Erythroblast (primary cell): ENCODE measurements around the gene GTF2F2.
"Not testable (repeated sequence)": the region's sequence is repeated elsewhere in the genome, so short reads cannot be mapped to it uniquely, and the experiment has no call there.

ENCODE experiments used
- GATA1 ChIP-seq: IDR thresholded peaks from 2 replicates; pipeline ENCODE4 v1.6.1; 2011; ENCODE audit warnings: low read depth, mild to moderate bottlenecking, control low read depth, low read length, moderate library complexity
- POLR2A ChIP-seq: IDR thresholded peaks from 2 replicates; pipeline ENCODE4 v1.6.1; 2011; ENCODE audit warnings: mild to moderate bottlenecking, low read length

GRCh38 chr13:45244736-45245135 is 124.4 kb downstream of the GTF2F2 start:
- TF ChIP-seq POLR2A, GATA1: not testable (repeated sequence)
